ENCODE data around the gene NDUFA1.
"Not testable (repeated sequence)": the region's sequence is repeated elsewhere in the genome, so short reads cannot be mapped to it uniquely, and the experiment has no call there.

Gene NDUFA1

DNA sequence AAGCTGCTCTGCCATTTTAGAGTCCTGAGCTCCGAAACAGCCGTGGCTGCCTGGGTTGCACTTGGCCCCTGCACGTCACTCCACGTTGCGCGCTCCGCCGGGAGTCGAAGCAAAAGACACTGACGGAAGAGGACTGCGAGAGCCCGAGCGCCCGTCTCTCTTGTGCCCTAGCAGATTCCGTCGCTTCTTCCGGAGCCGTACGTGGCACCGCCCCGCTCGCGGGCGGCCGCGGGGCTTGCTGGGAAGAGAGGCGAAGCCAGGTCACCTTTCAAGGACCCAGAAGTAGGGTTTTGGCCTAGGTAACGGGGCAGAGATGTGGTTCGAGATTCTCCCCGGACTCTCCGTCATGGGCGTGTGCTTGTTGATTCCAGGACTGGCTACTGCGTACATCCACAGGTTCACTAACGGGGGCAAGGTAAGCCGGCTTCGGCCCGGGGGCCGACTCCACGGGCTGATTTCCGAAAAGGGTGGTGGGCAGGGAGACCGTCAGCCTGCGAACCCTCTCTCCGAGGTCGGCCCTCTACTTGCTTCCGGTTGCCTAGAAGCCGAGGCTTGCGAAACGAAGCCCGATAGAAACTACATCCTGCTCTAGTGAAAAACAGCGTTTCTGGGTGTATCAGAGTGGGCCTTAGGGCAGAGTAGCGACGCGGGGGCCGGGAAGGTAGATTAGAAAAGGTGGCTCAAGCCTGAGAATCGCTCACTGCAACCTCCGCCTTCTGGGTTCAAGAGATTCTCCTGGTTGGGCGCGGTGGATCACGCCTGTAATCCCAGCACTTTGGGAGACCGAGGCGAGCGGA is at the start of gene NDUFA1, which contains the start of gene RNF113A:
Gene NDUFA1, plus strand, starts transcription at position 234 of the 797 bp plus-strand sequence. Its CDS starts 80 bp downstream, at position 314.
Gene RNF113A, minus strand, starts transcription at position 135 of the 797 bp plus-strand sequence. Its CDS starts 120 bp downstream, at position 15.
- H3K4me3 ChIP-seq (replicated peaks; ENCODE audit: low read depth, low read length) = peak within 1 kb of the TSS; percentile 73
- TF ChIP-seq, protein P1, sequence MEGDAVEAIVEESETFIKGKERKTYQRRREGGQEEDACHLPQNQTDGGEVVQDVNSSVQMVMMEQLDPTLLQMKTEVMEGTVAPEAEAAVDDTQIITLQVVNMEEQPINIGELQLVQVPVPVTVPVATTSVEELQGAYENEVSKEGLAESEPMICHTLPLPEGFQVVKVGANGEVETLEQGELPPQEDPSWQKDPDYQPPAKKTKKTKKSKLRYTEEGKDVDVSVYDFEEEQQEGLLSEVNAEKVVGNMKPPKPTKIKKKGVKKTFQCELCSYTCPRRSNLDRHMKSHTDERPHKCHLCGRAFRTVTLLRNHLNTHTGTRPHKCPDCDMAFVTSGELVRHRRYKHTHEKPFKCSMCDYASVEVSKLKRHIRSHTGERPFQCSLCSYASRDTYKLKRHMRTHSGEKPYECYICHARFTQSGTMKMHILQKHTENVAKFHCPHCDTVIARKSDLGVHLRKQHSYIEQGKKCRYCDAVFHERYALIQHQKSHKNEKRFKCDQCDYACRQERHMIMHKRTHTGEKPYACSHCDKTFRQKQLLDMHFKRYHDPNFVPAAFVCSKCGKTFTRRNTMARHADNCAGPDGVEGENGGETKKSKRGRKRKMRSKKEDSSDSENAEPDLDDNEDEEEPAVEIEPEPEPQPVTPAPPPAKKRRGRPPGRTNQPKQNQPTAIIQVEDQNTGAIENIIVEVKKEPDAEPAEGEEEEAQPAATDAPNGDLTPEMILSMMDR (IDR thresholded peaks at IDR 0.05; ENCODE audit: low read depth, low read length, missing control alignments) = no peak
- peak; percentile 27 for DNase-seq (ENCODE audit: extremely low read depth, low read depth)

DNA sequence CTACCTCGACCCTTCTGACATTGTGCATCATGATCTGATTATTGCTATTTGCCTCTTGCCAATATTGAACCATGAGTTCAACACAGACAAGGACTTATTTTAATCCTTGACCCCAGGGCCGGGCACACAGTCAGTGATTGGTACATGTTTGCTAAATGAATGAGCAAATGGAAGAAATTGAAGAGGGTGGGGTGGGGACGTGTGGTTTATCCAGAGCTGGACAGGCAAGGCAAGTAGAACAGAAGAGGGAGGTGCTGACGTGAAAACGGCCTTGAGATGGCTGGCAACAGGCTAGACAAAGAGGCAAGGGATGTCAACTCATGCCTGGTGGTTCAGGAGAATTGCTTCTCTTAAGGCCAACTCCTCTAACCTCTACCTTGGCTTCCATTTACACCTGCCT is 47.4 kb upstream of the NDUFA1 start:
- not testable (repeated sequence) for H3K4me3 ChIP-seq (replicated peaks; ENCODE audit: low read depth, low read length); DNase-seq (ENCODE audit: extremely low read depth, low read depth)

DNA sequence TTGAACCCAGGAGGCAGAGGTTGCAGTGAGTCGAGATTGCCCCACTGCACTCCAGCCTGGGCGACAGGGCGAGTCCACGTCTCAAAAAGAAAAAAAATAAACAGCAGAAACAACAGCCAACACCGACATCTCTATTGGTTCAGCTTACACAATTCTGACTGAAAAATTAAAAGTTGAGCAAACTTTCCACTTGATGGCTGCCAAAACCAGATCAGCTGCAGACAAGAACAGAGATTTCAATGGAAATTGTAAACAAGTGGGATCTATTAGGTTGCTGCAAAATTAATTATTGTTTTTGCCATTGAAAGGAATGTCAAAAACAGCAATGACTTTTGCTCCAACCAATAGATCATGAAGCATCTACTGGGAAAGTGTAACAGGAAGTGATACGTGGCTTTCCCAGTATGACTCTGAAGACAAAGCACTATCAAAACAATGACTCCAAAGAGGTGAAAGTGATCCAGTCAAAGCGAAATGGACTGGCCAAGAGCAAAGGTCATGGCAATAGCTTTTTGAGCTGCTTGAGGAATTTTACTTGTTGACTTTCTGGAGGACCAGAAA is 45.2 kb upstream of the NDUFA1 start:
- TF ChIP-seq, protein P1 (IDR thresholded peaks at IDR 0.05; ENCODE audit: low read depth, low read length, missing control alignments) = no peak
- no peak for DNase-seq (ENCODE audit: extremely low read depth, low read depth)
- no peak overlapping the region for H3K4me3 ChIP-seq (replicated peaks; ENCODE audit: low read depth, low read length)

DNA sequence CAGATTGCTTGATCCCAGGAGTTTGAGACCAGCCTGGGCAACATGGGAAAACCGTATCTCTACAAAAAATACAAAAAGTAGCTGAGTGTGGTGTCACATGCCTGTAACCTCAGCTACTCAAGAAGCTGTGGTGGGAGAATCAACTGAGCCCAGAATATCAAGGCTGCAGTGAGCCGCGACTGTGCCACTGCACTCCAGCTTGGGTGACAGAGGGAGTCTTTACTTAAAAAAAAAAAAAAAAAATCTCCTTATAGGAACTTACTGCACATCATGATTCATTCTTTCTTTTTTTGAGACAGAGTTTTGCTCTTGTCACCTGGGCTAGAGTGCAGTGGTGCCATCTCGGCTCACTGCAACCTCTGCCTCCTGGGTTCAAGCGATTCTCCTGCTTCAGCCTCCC is 43.2 kb upstream of the NDUFA1 start:
- TF ChIP-seq, protein P1 (IDR thresholded peaks at IDR 0.05; ENCODE audit: low read depth, low read length, missing control alignments) = no peak
- no peak for DNase-seq (ENCODE audit: extremely low read depth, low read depth)
- H3K4me3 ChIP-seq (replicated peaks; ENCODE audit: low read depth, low read length) = no peak overlapping the region

DNA sequence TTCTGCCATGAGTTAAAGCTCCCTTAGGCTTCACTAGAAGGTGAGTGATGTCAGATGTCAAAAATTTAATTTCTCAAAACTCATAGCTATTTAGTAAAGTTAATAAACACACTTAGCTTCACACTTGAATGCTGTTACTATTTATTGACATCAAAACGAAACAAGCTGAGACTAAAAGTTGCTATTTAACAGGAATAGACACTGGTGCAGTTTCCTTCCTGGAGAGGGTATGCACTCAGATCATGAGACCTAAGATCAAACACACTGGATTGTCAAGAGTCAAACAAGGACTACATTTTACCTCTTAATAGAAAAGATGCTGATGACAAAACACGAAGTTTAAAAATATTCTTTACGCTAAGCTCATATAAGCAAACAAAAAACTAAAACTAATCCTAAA is 37.7 kb upstream of the NDUFA1 start:
- no peak for DNase-seq (ENCODE audit: extremely low read depth, low read depth)
- H3K4me3 ChIP-seq (replicated peaks; ENCODE audit: low read depth, low read length) = no peak overlapping the region
- TF ChIP-seq, protein P1 (IDR thresholded peaks at IDR 0.05; ENCODE audit: low read depth, low read length, missing control alignments) = no peak

DNA sequence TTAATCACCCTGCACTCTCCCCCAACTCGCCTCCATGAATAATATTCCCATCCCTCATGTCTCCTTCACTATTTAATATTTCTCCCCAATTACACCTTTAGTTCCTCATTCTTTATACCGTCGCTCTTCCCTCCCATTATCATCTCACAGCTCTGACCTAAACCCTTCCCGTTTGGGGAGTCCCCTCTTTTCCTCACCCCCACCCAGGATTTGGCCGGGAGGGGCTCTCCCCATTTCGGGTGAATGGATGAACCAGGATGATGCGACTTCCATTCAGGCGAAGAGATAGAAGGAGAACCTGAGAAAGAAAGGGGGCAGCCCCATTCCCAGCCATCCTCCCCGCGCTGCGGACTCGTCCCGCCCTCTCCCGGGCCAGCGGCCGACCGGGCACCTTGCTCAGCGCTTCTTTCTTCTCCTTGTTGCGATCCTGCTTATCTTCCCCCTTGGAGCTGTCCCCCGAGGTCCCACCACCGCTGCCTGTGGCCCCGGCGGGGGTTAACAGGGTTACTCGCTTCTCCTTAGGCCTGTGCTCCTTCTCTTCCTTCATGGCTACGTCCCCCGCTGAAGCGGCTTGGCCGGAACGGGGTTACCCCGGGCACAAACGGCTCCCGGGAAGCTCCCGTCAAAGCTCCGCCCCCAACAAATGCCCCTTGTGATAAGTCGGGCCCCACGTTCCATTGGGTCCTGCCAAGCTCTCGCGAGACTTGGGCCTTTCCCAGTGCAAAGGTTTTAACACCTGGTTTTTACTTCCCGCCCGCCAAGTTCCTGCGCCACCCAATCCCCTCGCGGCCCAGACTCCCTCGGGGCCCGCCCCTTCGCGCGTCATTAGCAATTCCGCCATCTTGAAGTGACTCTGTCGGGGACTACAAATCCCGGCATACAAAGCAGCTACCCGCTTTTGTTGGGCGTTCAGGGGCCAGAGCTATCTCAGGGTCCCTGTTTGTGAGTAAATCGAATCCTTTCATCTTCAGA is 19.0 kb upstream of the NDUFA1 start, which contains the start of gene UPF3B:
Gene UPF3B, minus strand, starts transcription at position 582 of the 972 bp plus-strand sequence. Its CDS starts 35 bp downstream, at position 547.
- peak; percentile 87 for DNase-seq (ENCODE audit: extremely low read depth, low read depth)
- TF ChIP-seq, protein P1 (IDR thresholded peaks at IDR 0.05; ENCODE audit: low read depth, low read length, missing control alignments) = no peak
- peak within 1 kb of the TSS; percentile 75 for H3K4me3 ChIP-seq (replicated peaks; ENCODE audit: low read depth, low read length)
